Mucosa of descending colon (tissue), 3 donors: ENCODE results near the gene ANKMY1. TPM values are rescaled to one million over a fixed set of nuclear protein-coding genes. Genes with fewer than 3 reads are reported as not detected.

Experiments used
- ATAC-seq: fragments of 200-7000 bp; cut with Tn5 transposase; one replicate; pipeline ENCODE4 v1.9.1; 2020; ENCODE audit warnings: mild to moderate bottlenecking, moderate library complexity
- DNase-seq, 3 donors: peaks; one replicate each; pipeline ENCODE4 v3.0.0-alpha.2; 2020
- H3K36me3 ChIP-seq: fragments of 200-600 bp; one replicate; pipeline ENCODE4 v1.8.0; 2021; ENCODE audit warnings: low read depth, mild to moderate bottlenecking
- H3K4me1 ChIP-seq: fragments of 200-600 bp; one replicate; pipeline ENCODE4 v1.8.0; 2021; ENCODE audit warnings: low read depth, mild to moderate bottlenecking
- H3K4me3 ChIP-seq: fragments of 200-600 bp; one replicate; pipeline ENCODE4 v1.8.0; 2021; ENCODE audit warnings: mild to moderate bottlenecking
- H3K9me3 ChIP-seq: fragments of 200-600 bp; one replicate; pipeline ENCODE4 v1.8.0; 2021; ENCODE audit warnings: mild to moderate bottlenecking
- CTCF ChIP-seq: fragments of 200-600 bp; IDR thresholded peaks from one replicate; pipeline ENCODE4 v1.8.0; 2022; ENCODE audit warnings: antibody characterized with exemption, mild to moderate bottlenecking
- intact Hi-C, 2 donors: fragments of 100-400 bp; cut with DNase I in 1 of 2; cut with micrococcal nuclease in 1 of 2; formaldehyde crosslinking; loops; one replicate each; pipeline versions ENCODE4 v1.11.0 to v1.11.1; 2022; cut with DNase I, micrococcal nuclease
- total RNA-seq, 3 donors: library from RNA; stranded (reverse); fragmentation: NEBNext Ultra II Directional in 2 of 3; extraction: Animal tissue kit (Norgen Biotek cat#: 25700) in 2 of 3; gene quantifications; one replicate each; pipeline versions ENCODE4 v1.2.1 to v1.2.4, GENCODE V29; 2021 to 2023
- donor health status: DM: no; HTN: no; CAD: no; lungs with moderate emphysema.
- donor health status: DM: no; HTN: no; CAD: no.
- donor health status: DM: no; HTN: yes; CAD: no.

The ANKMY1 gene
- total RNA-seq, 3 donors from 2014 or later: 23.0 to 32.7 (median 23.5) TPM

DNA sequence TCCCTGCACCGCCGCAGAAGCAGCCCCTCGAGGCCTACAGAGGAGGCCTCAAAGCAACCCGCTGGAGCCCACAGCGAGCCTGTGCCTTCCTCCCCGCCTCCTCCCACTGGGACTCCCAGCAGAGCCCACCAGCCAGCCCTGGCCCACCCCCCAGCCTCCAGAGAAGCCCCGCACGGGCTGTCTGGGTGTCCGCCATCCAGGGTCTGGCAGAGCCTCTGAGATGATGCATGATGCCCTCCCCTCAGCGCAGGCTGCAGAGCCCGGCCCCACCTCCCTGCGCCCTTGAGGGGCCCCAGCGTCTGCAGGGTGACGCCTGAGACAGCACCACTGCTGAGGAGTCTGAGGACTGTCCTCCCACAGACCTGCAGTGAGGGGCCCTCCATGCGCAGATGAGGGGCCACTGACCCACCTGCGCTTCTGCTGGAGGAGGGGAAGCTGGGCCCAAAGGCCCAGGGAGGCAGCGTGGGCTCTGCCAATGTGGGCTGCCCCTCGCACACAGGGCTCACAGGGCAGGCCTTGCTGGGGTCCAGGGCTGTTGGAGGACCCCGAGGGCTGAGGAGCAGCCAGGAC lies 91.1 kb downstream of the ANKMY1 start:
- TF ChIP-seq CTCF: no peak
- ATAC-seq (no peak), DNase-seq (no peak)
- Histone ChIP-seq H3K4me3 (no peak overlapping the region), H3K36me3 (no peaks in the 10 kb centered on the region), H3K9me3 (no peaks in the 10 kb centered on the region), H3K4me1 (no peaks in the 10 kb centered on the region)
- intact Hi-C loops: no loop called here

DNA sequence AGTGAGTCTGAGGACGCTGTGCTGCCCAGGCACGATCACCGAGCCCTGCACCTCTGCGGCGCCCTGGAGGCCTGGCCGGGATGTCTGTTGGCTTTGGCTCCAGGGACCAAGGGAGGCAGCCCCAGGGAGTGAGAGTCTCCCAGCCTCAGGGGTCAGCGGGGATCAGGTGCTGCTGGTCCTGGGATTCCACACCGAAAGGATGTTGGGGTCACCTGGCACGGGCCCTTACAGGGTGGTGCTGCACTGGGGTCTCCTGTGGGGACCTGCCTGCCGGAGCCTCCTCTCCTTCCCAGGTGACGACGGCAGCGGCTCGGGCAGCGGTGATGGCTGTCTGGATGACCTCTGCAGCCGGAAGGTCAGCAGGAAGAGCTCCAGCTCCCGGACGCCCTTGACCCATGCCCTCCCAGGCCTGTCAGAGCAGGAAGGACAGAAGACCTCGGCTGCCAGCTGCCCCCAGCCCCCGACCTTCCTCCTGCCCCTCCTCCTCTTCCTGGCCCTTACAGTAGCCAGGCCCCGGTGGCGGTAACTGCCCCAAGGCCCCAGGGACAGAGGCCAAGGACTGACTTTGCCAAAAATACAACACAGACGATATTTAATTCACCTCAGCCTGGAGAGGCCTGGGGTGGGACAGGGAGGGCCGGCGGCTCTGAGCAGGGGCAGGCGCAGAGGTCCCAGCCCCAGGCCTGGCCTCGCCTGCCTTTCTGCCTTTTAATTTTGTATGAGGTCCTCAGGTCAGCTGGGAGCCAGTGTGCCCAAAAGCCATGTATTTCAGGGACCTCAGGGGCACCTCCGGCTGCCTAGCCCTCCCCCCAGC lies 91.8 kb downstream of the ANKMY1 start:
- H3K36me3 ChIP-seq: no peaks in the 10 kb centered on the region
- TF ChIP-seq CTCF: no peak
- DNase-seq: peak in 1 of 3 donors; percentile 45

DNA sequence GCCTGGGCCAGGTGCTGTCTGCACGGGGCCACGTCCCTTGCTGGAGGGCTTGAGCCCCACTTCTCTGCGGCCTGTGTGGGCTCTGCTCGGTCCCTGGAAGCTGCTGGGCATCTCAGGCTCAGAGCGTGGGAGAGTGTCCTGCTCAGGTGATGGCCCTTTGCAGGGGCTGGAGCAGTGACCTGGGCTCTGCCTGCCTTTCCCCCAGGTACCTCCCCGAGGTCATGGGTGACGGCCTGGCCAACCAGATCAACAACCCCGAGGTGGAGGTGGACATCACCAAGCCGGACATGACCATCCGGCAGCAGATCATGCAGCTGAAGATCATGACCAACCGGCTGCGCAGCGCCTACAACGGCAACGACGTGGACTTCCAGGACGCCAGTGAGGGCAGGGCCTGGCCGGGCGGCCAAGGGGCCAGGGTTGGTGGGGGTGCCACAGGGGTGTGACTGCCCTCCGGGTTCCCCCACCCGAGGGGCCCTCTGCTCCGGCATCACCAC lies 92.5 kb downstream of the ANKMY1 start:
- DNase-seq (peak in 2 of 3 donors; percentile 26 to 49), ATAC-seq (no peak)
- Histone ChIP-seq H3K9me3 (no peaks in the 10 kb centered on the region), H3K4me3 (no peak overlapping the region), H3K36me3 (no peaks in the 10 kb centered on the region), H3K4me1 (no peaks in the 10 kb centered on the region)
- intact Hi-C loops: no loop called here
- no peak for TF ChIP-seq CTCF

More for the DNA sequence above, 91.8 kb downstream of the ANKMY1 start:
- no peak for ATAC-seq
- intact Hi-C loops: no loop called here
- no peaks in the 10 kb centered on the region for H3K9me3 ChIP-seq
- no peaks in the 10 kb centered on the region for H3K4me1 ChIP-seq
- H3K4me3 ChIP-seq: no peak overlapping the region

- H3K9me3 ChIP-seq: no peaks in the 10 kb centered on the region
- peak in 2 of 3 donors; percentile 2 to 26 for DNase-seq
- no peaks in the 10 kb centered on the region for H3K36me3 ChIP-seq
- no peak overlapping the region for H3K4me3 ChIP-seq
- no peaks in the 10 kb centered on the region for H3K4me1 ChIP-seq
- TF ChIP-seq CTCF: no peak
- no peak for ATAC-seq
- intact Hi-C loops: no loop called here
These were observed 93.1 kb downstream of the ANKMY1 start for GRCh38 chr2:240464514-240465241.

GRCh38 chr2:240463866-240464481 lies 93.8 kb downstream of the ANKMY1 start:
- no peak for DNase-seq
- H3K4me1 ChIP-seq: no peaks in the 10 kb centered on the region
- intact Hi-C loops: no loop called here
- H3K4me3 ChIP-seq: no peak overlapping the region
- no peaks in the 10 kb centered on the region for H3K36me3 ChIP-seq
- no peaks in the 10 kb centered on the region for H3K9me3 ChIP-seq
- TF ChIP-seq CTCF: no peak
- ATAC-seq: no peak
